Skeletal muscle tissue (tissue), 5 donors: ENCODE measurements around the gene SEPTIN14. TPM values are rescaled to one million over a fixed set of nuclear protein-coding genes. Genes with fewer than 3 reads are reported as not detected.
"Not testable (repeated sequence)": the region's sequence is repeated elsewhere in the genome, so short reads cannot be mapped to it uniquely, and the experiment has no call there.

Experiments used
- H3K27ac ChIP-seq: one replicate; pipeline ENCODE4 v1.7.0; 2013; ENCODE audit warnings: mild to moderate bottlenecking, low read depth, low read length, inconsistent platforms
- H3K27me3 ChIP-seq, 3 donors: one replicate each; pipeline ENCODE4 v1.7.0; 2013; ENCODE audit warnings: low read length in 3 of 3; ENCODE audit not compliant: control insufficient read depth in 3 of 3, insufficient read depth in 3 of 3
- H3K36me3 ChIP-seq, 3 donors: one replicate each; pipeline ENCODE4 v1.7.0; 2013; ENCODE audit warnings: low read length in 3 of 3; ENCODE audit not compliant: control insufficient read depth in 3 of 3, insufficient read depth in 3 of 3
- H3K4me1 ChIP-seq, 3 donors: one replicate each; pipeline ENCODE4 v1.7.0; 2013; ENCODE audit warnings: low read length in 3 of 3, mild to moderate bottlenecking in 3 of 3; ENCODE audit not compliant: control insufficient read depth in 3 of 3, insufficient read depth in 3 of 3
- H3K4me3 ChIP-seq, 3 donors: one replicate each; pipeline ENCODE4 v1.7.0; 2013; ENCODE audit warnings: low read length in 3 of 3
- H3K9ac ChIP-seq, 3 donors: one replicate each; pipeline ENCODE4 v1.7.0; 2013; ENCODE audit warnings: low read length in 3 of 3, mild to moderate bottlenecking in 3 of 3, moderate library complexity in 2 of 3, low read depth in 1 of 3
- H3K9me3 ChIP-seq, 3 donors: one replicate each; pipeline ENCODE4 v1.7.0; 2013; ENCODE audit warnings: low read length in 3 of 3; ENCODE audit not compliant: control insufficient read depth in 3 of 3
- small RNA-seq: library from RNA; depleted of rRNA; stranded (forward); fragments of <200 nt; gene quantifications from one replicate; pipeline ENCODE3, GENCODE V24; 2014
- total RNA-seq: library from RNA; depleted of rRNA; stranded (reverse); fragments of >200 nt; gene quantifications from one replicate; pipeline ENCODE4 v1.2.3, GENCODE V29; 2014
- donor health status: Osteomylitis.

SEPTIN14 gene
- total RNA-seq, 1 donor from 2014 or later, result not detected

- H3K4me3 ChIP-seq, H3K27me3 ChIP-seq, H3K9me3 ChIP-seq, H3K4me1 ChIP-seq, H3K36me3 ChIP-seq, H3K9ac ChIP-seq, H3K27ac ChIP-seq: not testable (repeated sequence)
These were observed 117.8 kb downstream of the SEPTIN14 start for GRCh38 chr7:55744706-55745105.

Small RNA genes lying within 50 kb of the gene (small RNA-seq; reads per million reads assigned to genes)
- gene AC092647.1, result not detected
- gene AC092647.2, result not detected
- gene RNU6-1126P, result not detected

Other genes starting within 250 kb of the SEPTIN14 start
- gene ZNF713, start 24.7 kb upstream of the SEPTIN14 start, total RNA-seq, result 17.7 TPM
- 22.4 TPM for gene MRPS17, start 89.1 kb upstream of the SEPTIN14 start, total RNA-seq
- 56.4 TPM for gene NIPSNAP2, start 101.8 kb upstream of the SEPTIN14 start, total RNA-seq
- 13.6 TPM for gene PSPH, start 188.7 kb upstream of the SEPTIN14 start, total RNA-seq
- 113 TPM for gene CCT6A, start 189.0 kb upstream of the SEPTIN14 start, total RNA-seq
- gene SUMF2, start 201.5 kb upstream of the SEPTIN14 start, total RNA-seq, result 63.2 TPM
- 48.0 TPM for gene PHKG1, start 230.2 kb upstream of the SEPTIN14 start, total RNA-seq
- gene CHCHD2, start 243.7 kb upstream of the SEPTIN14 start, total RNA-seq, result 221 TPM